K562 (cell line): ENCODE measurements around the gene ZNF8. TPM values are rescaled to one million over a fixed set of nuclear protein-coding genes. Genes with fewer than 3 reads are reported as not detected.

Experiments
- CTBP1 ChIP-seq: fragments of 450-650 bp; IDR thresholded peaks from 2 replicates; pipeline ENCODE4 v1.6.1; 2016; ENCODE audit warnings: borderline replicate concordance
- E2F4 ChIP-seq: sonication (generic); formaldehyde crosslinking; IDR thresholded peaks from 2 replicates; pipeline ENCODE4 v1.8.0; 2022; ENCODE audit warnings: mild to moderate bottlenecking, low read depth, missing genetic modification reagents
- HDAC3 ChIP-seq: fragments of 450-650 bp; IDR thresholded peaks from 2 replicates; pipeline ENCODE4 v1.6.1; 2018; ENCODE audit warnings: borderline replicate concordance, mild to moderate bottlenecking, moderate library complexity; ENCODE audit not compliant: partially characterized antibody
- KLF6 ChIP-seq: fragments of 250-450 bp; sonication (Bioruptor Pico); IDR thresholded peaks from 2 replicates; pipeline ENCODE4 v1.4.0; 2020; ENCODE audit warnings: mild to moderate bottlenecking, moderate library complexity, borderline replicate concordance
- MTA1 ChIP-seq: fragments of 450-650 bp; IDR thresholded peaks from 2 replicates; pipeline ENCODE4 v1.6.1; 2017; ENCODE audit warnings: borderline replicate concordance
- NCOA6 ChIP-seq: fragments of 450-650 bp; IDR thresholded peaks from 2 replicates; pipeline ENCODE4 v1.6.1; 2017; ENCODE audit warnings: mild to moderate bottlenecking
- PHF8 ChIP-seq: fragments of 200-600 bp; sonication (generic); IDR thresholded peaks from 2 replicates; pipeline ENCODE4 v1.6.1; 2012; ENCODE audit warnings: mixed run types, mild to moderate bottlenecking, inconsistent platforms, low read length, moderate library complexity, borderline replicate concordance
- POLR2G ChIP-seq: fragments of 200-400 bp; formaldehyde crosslinking; IDR thresholded peaks from 2 replicates; pipeline ENCODE4 v1.6.1; 2017; ENCODE audit warnings: low read depth, mild to moderate bottlenecking, antibody characterized with exemption, low read length, moderate library complexity
- PPARD ChIP-seq: fragments of 250-450 bp; sonication (Bioruptor Pico); IDR thresholded peaks from 2 replicates; pipeline ENCODE4 v1.8.0; 2022; ENCODE audit warnings: inconsistent platforms, mild to moderate bottlenecking, moderate library complexity
- RBFOX2 ChIP-seq: fragments of 200-400 bp; formaldehyde crosslinking; IDR thresholded peaks from 2 replicates; pipeline ENCODE4 v1.6.1; 2017; ENCODE audit warnings: low read depth, mild to moderate bottlenecking, low read length, moderate library complexity
- RFX7 ChIP-seq: fragments of 250-450 bp; sonication (Bioruptor Pico); IDR thresholded peaks from 2 replicates; pipeline ENCODE4 v1.5.1; 2021; ENCODE audit warnings: mild to moderate bottlenecking
- RNF2 ChIP-seq: sonication (generic); IDR thresholded peaks from 2 replicates; pipeline ENCODE4 v1.6.1; 2016
- SRSF7 ChIP-seq: fragments of 200-400 bp; formaldehyde crosslinking; optimal IDR thresholded peaks from 2 replicates; pipeline ENCODE3; 2017; ENCODE audit warnings: mild to moderate bottlenecking, low read depth, low read length
- THRAP3 ChIP-seq: fragments of 450-650 bp; IDR thresholded peaks from 2 replicates; pipeline ENCODE4 v1.6.1; 2016; ENCODE audit warnings: mild to moderate bottlenecking, inconsistent platforms, borderline replicate concordance
- ZBTB34 ChIP-seq: fragments of 250-450 bp; sonication (Bioruptor Pico); IDR thresholded peaks from 2 replicates; pipeline ENCODE4 v1.8.0; 2021; ENCODE audit warnings: mild to moderate bottlenecking, moderate library complexity
- ZNF316 ChIP-seq: fragments of 450-650 bp; IDR thresholded peaks from 2 replicates; pipeline ENCODE4 v1.6.1; 2016
- ZNF584 ChIP-seq: fragments of 200-800 bp; sonication (Bioruptor generic); IDR thresholded peaks from 2 replicates; pipeline ENCODE4 v1.6.1; 2016; ENCODE audit warnings: low read depth, mild to moderate bottlenecking, missing genetic modification characterization, missing compliant biosample characterization
- polyA plus RNA-seq, 8 experiments: library from polyadenylated mRNA; depleted of rRNA in 4 of 8; stranded (reverse) in 5 of 8; unstranded in 3 of 8; fragments of >200 nt; fragmentation: Nextera tagmentation in 2 of 8; fragmentation: Illumina TruSeq in 1 of 8; extraction: Ambion mirVana in 2 of 8; extraction: Trizol in 1 of 8; gene quantifications; 2 replicates each; pipeline versions ENCODE4 v1.2.1 to v1.2.3, GENCODE V29; 2011 to 2014; ENCODE audit warnings: inconsistent platforms in 1 of 8, missing spikeins in 1 of 8
- total RNA-seq, 7 experiments: library from RNA; depleted of rRNA in 6 of 7; stranded (reverse); fragments of >200 nt in 6 of 7; fragmentation: Illumina TruSeq in 2 of 7; extraction: Trizol in 2 of 7; gene quantifications; 2 replicates each; pipeline versions ENCODE4 v1.2.1 to v1.2.3, GENCODE V29; 2011 to 2021; ENCODE audit warnings: low replicate concordance in 1 of 7

ZNF8 gene
- total and polyA plus RNA-seq, 9 of the 15 experiments (the other 6 are each of a cell fraction or from before 2014, with no cell fraction given), result 0.71 to 7.7 (median 4.7) TPM

GRCh38 chr19:58305065-58305931 lies 26.5 kb downstream of the ZNF8 start, which contains the start of gene ERVK3-1 (continued):
- TF ChIP-seq ZBTB34 (CRISPR knock-in tag) (no peak), CTBP1 (peak; percentile 93), RBFOX2 (peak; percentile 100), NCOA6 (no peak), ZNF584 (peak; percentile 86), ZNF316 (peak; percentile 44), PHF8 (peak; percentile 97), KLF6 (CRISPR knock-in tag) (no peak; the same call in 1 of the 2 replicates), PPARD (no peak), E2F4 (peak; percentile 27; the same call in 1 of the 2 replicates), THRAP3 (no peak), POLR2G (peak; percentile 99), HDAC3 (peak; percentile 88), SRSF7 (no peak), RNF2 (peak; percentile 67), MTA1 (peak; percentile 59; the same call in 1 of the 2 replicates), RFX7 (no peak)
